ENCODE results near the gene ARHGAP28.

DNA sequence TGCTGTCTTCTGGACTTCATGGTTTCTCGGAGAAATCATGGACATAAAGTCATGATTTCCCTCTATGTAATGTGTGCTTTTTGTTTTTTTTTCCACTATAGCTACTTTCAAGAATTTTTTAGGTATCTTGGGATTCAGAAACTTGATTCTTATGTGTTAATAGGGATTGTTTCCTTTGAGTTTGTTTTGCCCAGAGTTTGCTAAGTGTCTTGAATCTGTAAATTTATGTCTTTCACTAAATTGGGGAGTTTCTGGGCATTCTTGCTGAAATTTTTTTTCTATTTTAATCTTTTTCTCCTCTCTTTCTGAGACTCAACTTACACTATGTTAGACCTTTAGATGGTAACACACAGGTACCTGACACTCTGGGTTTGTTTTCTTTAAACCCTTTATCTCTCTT, 205.3 kb downstream of the ARHGAP28 start:
- no peak for TF ChIP-seq POLR2A (IDR thresholded peaks at IDR 0.05)
- TF ChIP-seq, protein P1, sequence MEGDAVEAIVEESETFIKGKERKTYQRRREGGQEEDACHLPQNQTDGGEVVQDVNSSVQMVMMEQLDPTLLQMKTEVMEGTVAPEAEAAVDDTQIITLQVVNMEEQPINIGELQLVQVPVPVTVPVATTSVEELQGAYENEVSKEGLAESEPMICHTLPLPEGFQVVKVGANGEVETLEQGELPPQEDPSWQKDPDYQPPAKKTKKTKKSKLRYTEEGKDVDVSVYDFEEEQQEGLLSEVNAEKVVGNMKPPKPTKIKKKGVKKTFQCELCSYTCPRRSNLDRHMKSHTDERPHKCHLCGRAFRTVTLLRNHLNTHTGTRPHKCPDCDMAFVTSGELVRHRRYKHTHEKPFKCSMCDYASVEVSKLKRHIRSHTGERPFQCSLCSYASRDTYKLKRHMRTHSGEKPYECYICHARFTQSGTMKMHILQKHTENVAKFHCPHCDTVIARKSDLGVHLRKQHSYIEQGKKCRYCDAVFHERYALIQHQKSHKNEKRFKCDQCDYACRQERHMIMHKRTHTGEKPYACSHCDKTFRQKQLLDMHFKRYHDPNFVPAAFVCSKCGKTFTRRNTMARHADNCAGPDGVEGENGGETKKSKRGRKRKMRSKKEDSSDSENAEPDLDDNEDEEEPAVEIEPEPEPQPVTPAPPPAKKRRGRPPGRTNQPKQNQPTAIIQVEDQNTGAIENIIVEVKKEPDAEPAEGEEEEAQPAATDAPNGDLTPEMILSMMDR (IDR thresholded peaks at IDR 0.05), result no peak

Data from adrenal gland (tissue), 5 donors.